IMR-90 (cell line): ENCODE data around the gene IL22RA2. TPM values are rescaled to one million over a fixed set of nuclear protein-coding genes. Genes with fewer than 3 reads are reported as not detected.

Experiments used
- ATAC-seq: fragments of 200-7000 bp; cut with Tn5 transposase; 2 replicates; pipeline ENCODE4 v1.9.1; 2020; ENCODE audit warnings: low read depth, mild to moderate bottlenecking, moderate library complexity
- BruUV-seq: library from RNA; stranded (reverse); fragments of 400-500 nt; replicated peaks from 2 replicates; lab custom pipeline; 2021; lab: Mats Ljungman, UMichigan
- CTCF ChIA-PET: fragments of 300-600 bp; formaldehyde crosslinking; extraction: SDS; loops from one replicate; lab custom pipeline; 2021; ENCODE audit warnings: antibody characterized with exemption; lab: Yijun Ruan, JAX
- POLR2A ChIA-PET: fragments of 300-600 bp; sonication (Branson Sonifier 250); formaldehyde crosslinking; loops from one replicate; lab custom pipeline; 2022; ENCODE audit warnings: antibody characterized with exemption; ENCODE audit not compliant: unreplicated experiment; lab: Charles Lee
- DNase-seq: peaks from one replicate; pipeline ENCODE4 v3.0.0; 2013
- H2AFZ ChIP-seq: replicated peaks from 2 replicates; pipeline ENCODE3; 2013; ENCODE audit warnings: low read length, mild to moderate bottlenecking; ENCODE audit not compliant: poor library complexity
- H2AK5ac ChIP-seq: 2 replicates; pipeline ENCODE4 v1.6.1; 2013; ENCODE audit warnings: low read depth, low read length, inconsistent platforms
- H2AK9ac ChIP-seq: replicated peaks from 2 replicates; pipeline ENCODE3; 2013; ENCODE audit warnings: mild to moderate bottlenecking, low read depth, low read length, moderate library complexity; ENCODE audit not compliant: poor library complexity
- H2BK120ac ChIP-seq: 2 replicates; pipeline ENCODE4 v1.6.1; 2013; ENCODE audit warnings: low read depth, low read length, inconsistent platforms
- H2BK15ac ChIP-seq: 3 replicates; pipeline ENCODE4 v1.6.1; 2013; ENCODE audit warnings: low read depth, low read length, inconsistent platforms
- H2BK20ac ChIP-seq: 2 replicates; pipeline ENCODE4 v1.6.1; 2013; ENCODE audit warnings: low read depth, mild to moderate bottlenecking, inconsistent platforms, low read length, moderate library complexity
- H2BK5ac ChIP-seq: 2 replicates; pipeline ENCODE4 v1.6.1; 2013; ENCODE audit warnings: mild to moderate bottlenecking, low read depth, low read length, inconsistent platforms; ENCODE audit not compliant: poor library complexity, severe bottlenecking
- H3K14ac ChIP-seq: replicated peaks from 2 replicates; pipeline ENCODE4 v1.6.1; 2013; ENCODE audit warnings: low read depth, low read length, inconsistent platforms
- H3K18ac ChIP-seq: 2 replicates; pipeline ENCODE4 v1.6.1; 2013; ENCODE audit warnings: low read depth, low read length, control low read depth
- H3K23ac ChIP-seq: 2 replicates; pipeline ENCODE4 v1.6.1; 2013; ENCODE audit warnings: low read depth, low read length, inconsistent platforms
- H3K27ac ChIP-seq: 2 replicates; pipeline ENCODE4 v1.5.1; 2013; ENCODE audit warnings: mild to moderate bottlenecking, control low read depth, low read length; ENCODE audit not compliant: insufficient read depth
- H3K27me3 ChIP-seq: 2 replicates; pipeline ENCODE4 v1.6.1; 2013; ENCODE audit warnings: low read length; ENCODE audit not compliant: control insufficient read depth, insufficient read depth
- H3K36me3 ChIP-seq: 2 replicates; pipeline ENCODE4 v1.6.1; 2013; ENCODE audit warnings: low read length, mixed read lengths; ENCODE audit not compliant: control insufficient read depth, insufficient read depth
- H3K4ac ChIP-seq: 2 replicates; pipeline ENCODE4 v1.6.1; 2013; ENCODE audit warnings: low read depth, low read length, inconsistent platforms
- H3K4me1 ChIP-seq: 2 replicates; pipeline ENCODE4 v1.6.1; 2013; ENCODE audit warnings: low read length, mixed read lengths; ENCODE audit not compliant: control insufficient read depth, insufficient read depth
- H3K4me2 ChIP-seq: 2 replicates; pipeline ENCODE4 v1.6.1; 2013; ENCODE audit warnings: low read depth, mild to moderate bottlenecking, control low read depth, low read length, moderate library complexity
- H3K4me3 ChIP-seq: 2 replicates; pipeline ENCODE4 v1.5.1; 2013; ENCODE audit warnings: low read depth, mild to moderate bottlenecking, control low read depth, low read length, moderate library complexity; ENCODE audit not compliant: insufficient read depth
- H3K56ac ChIP-seq: 2 replicates; pipeline ENCODE4 v1.6.1; 2013; ENCODE audit warnings: low read length, inconsistent platforms; ENCODE audit not compliant: insufficient read depth; ENCODE audit errors: extremely low read depth
- H3K79me1 ChIP-seq, 2 experiments: 2 replicates each; pipeline ENCODE4 v1.6.1; 2013; ENCODE audit warnings: low read length in 2 of 2, inconsistent platforms in 1 of 2, low read depth in 1 of 2
- H3K9ac ChIP-seq: 2 replicates; pipeline ENCODE4 v1.6.1; 2013; ENCODE audit warnings: low read depth, low read length, control low read depth
- H3K9me1 ChIP-seq: 2 replicates; pipeline ENCODE4 v1.6.1; 2013; ENCODE audit warnings: low read length, inconsistent platforms; ENCODE audit not compliant: insufficient read depth
- H3K9me3 ChIP-seq: 2 replicates; pipeline ENCODE4 v1.6.1; 2013; ENCODE audit warnings: low read length; ENCODE audit not compliant: control insufficient read depth, insufficient read depth
- H4K20me1 ChIP-seq: 2 replicates; pipeline ENCODE4 v1.6.1; 2013; ENCODE audit warnings: low read length, inconsistent platforms; ENCODE audit not compliant: insufficient read depth
- H4K5ac ChIP-seq: 2 replicates; pipeline ENCODE4 v1.6.1; 2013; ENCODE audit warnings: mild to moderate bottlenecking, low read depth, low read length, control low read depth
- H4K8ac ChIP-seq, 2 experiments: 2 replicates each; pipeline ENCODE4 v1.6.1; 2013; ENCODE audit warnings: low read depth in 2 of 2, low read length in 2 of 2, control low read depth in 1 of 2, inconsistent platforms in 1 of 2
- H4K91ac ChIP-seq: 2 replicates; pipeline ENCODE4 v1.6.1; 2013; ENCODE audit warnings: low read depth, low read length, inconsistent platforms; ENCODE audit not compliant: insufficient read depth
- BHLHE40 ChIP-seq: fragments of 150-350 bp; IDR thresholded peaks from 2 replicates; pipeline ENCODE4 v1.6.1; 2016; ENCODE audit warnings: mild to moderate bottlenecking, low read depth, low read length
- CHD1 ChIP-seq: IDR thresholded peaks from 2 replicates; pipeline ENCODE4 v1.6.1; 2012; ENCODE audit warnings: low read depth, low read length, improper control_type of control experiment
- CTCF ChIP-seq: conservative IDR thresholded peaks from 2 replicates; pipeline ENCODE4 v1.5.1; 2012; ENCODE audit warnings: mild to moderate bottlenecking, low read depth, low read length, improper control_type of control experiment
- FOS ChIP-seq: fragments of 150-350 bp; IDR thresholded peaks from 2 replicates; pipeline ENCODE4 v1.6.1; 2016; ENCODE audit warnings: low read depth, low read length
- MAFK ChIP-seq: IDR thresholded peaks from 2 replicates; pipeline ENCODE4 v1.6.1; 2012; ENCODE audit warnings: low read depth, low read length, improper control_type of control experiment
- MXI1 ChIP-seq: IDR thresholded peaks from 2 replicates; pipeline ENCODE4 v1.6.1; 2012; ENCODE audit warnings: low read depth, mild to moderate bottlenecking, low read length, moderate library complexity, borderline replicate concordance
- NFE2L2 ChIP-seq: fragments of 150-350 bp; IDR thresholded peaks from 2 replicates; pipeline ENCODE4 v1.6.1; 2016; ENCODE audit warnings: low read depth, mild to moderate bottlenecking, low read length
- POLR2A ChIP-seq: IDR thresholded peaks from 2 replicates; pipeline ENCODE4 v1.6.1; 2012; ENCODE audit warnings: mild to moderate bottlenecking, low read depth, low read length
- RAD21 ChIP-seq: IDR thresholded peaks from 2 replicates; pipeline ENCODE4 v1.6.1; 2012; ENCODE audit warnings: low read length, improper control_type of control experiment
- RCOR1 ChIP-seq: IDR thresholded peaks from 2 replicates; pipeline ENCODE4 v1.6.1; 2012; ENCODE audit warnings: mild to moderate bottlenecking, low read length, improper control_type of control experiment; ENCODE audit not compliant: insufficient replicate concordance
- RFX5 ChIP-seq: IDR thresholded peaks from 2 replicates; pipeline ENCODE4 v1.8.0; 2012; ENCODE audit warnings: low read depth, mild to moderate bottlenecking, low read length, moderate library complexity
- SMC3 ChIP-seq: fragments of 150-350 bp; IDR thresholded peaks from 2 replicates; pipeline ENCODE4 v1.6.1; 2016; ENCODE audit warnings: low read depth, mild to moderate bottlenecking, antibody characterized with exemption, low read length, moderate library complexity
- WGBS, 2 experiments: methylation state at CpG; one replicate each; pipeline versions ENCODE4 v1.1.5 to v1.1.7; 2013; ENCODE audit warnings: missing lambda C conversion rate in 2 of 2; ENCODE audit not compliant: insufficient read length in 1 of 2; ENCODE audit errors: extremely low coverage in 2 of 2; 5-methylcytosine and 5-hydroxymethylcytosine counted together
- dilution Hi-C: fragments of 300-500 bp; cut with HindIII; formaldehyde crosslinking; loops from one replicate; pipeline ENCODE4 v1.14.3; 2018; ENCODE audit warnings: low sequenced_read_pairs; ENCODE audit not compliant: unreplicated experiment
- in situ Hi-C: fragments of 300-500 bp; cut with MboI; formaldehyde crosslinking; loops from 3 replicates; pipeline ENCODE4 v1.14.3; 2019; ENCODE audit warnings: low sequenced_read_pairs, inconsistent platforms, mixed read lengths
- intact Hi-C: fragments of 100-400 bp; cut with micrococcal nuclease; formaldehyde crosslinking; loops from 2 replicates; pipeline ENCODE4 v1.10.0; 2022
- polyA plus RNA-seq, 3 experiments: library from polyadenylated mRNA; depleted of rRNA; stranded (reverse); fragments of >200 nt; gene quantifications; 2 replicates each; pipeline ENCODE4 v1.2.3, GENCODE V29; 2012; ENCODE audit warnings: low replicate concordance in 1 of 3
- total RNA-seq: library from RNA; depleted of rRNA; stranded (reverse); fragments of >200 nt; gene quantifications from 2 replicates; pipeline ENCODE4 v1.2.3, GENCODE V29; 2012
- TF ChIP-seq, protein P1 (sequence below): fragments of 150-350 bp; IDR thresholded peaks from 2 replicates; pipeline ENCODE4 v1.6.1; 2016; ENCODE audit warnings: low read depth, mild to moderate bottlenecking, low read length, moderate library complexity, borderline replicate concordance
- TF ChIP-seq, protein P2 (sequence below): fragments of 150-350 bp; IDR thresholded peaks from 2 replicates; pipeline ENCODE4 v1.6.1; 2017; ENCODE audit warnings: mild to moderate bottlenecking, antibody characterized with exemption, low read length, low read depth

The IL22RA2 gene
- total and polyA plus RNA-seq, 2 of the 4 experiments (the other 2 are of a cell fraction) = not detected

- in situ Hi-C loops = no loop called here
- POLR2A ChIA-PET = no interaction called here
- H2BK15ac ChIP-seq = no peak overlapping the region
Observed at GRCh38 chr6:137185290-137185689, 11.8 kb upstream of the IL22RA2 start.

More at GRCh38 chr6:137185290-137185689, 11.8 kb upstream of the IL22RA2 start:
- Histone ChIP-seq H3K4me3 (no peak overlapping the region), H3K56ac (no peak overlapping the region), H4K8ac (no peak overlapping the region), H2AK5ac (no peak overlapping the region), H3K79me1 (no peaks in the 10 kb centered on the region), H3K27ac (no peak overlapping the region), H3K4me2 (no peak overlapping the region), H3K9ac (no peak overlapping the region), H3K4me1 (no peaks in the 10 kb centered on the region), H4K5ac (no peak overlapping the region), H2BK20ac (no peak overlapping the region), H2AK9ac (no peak overlapping the region), H3K23ac (no peak overlapping the region), H3K4ac (no peak overlapping the region), H3K9me1 (no peaks in the 10 kb centered on the region), H3K27me3 (no peaks in the 10 kb centered on the region), H2AFZ (no peak overlapping the region), H4K91ac (no peak overlapping the region), H3K14ac (no peak overlapping the region), H3K18ac (no peak overlapping the region), H4K20me1 (no peaks in the 10 kb centered on the region), H3K9me3 (peaks cover 21% of the 10 kb centered on the region), H2BK120ac (no peak overlapping the region), H2BK5ac (no peak overlapping the region), H3K36me3 (no peaks in the 10 kb centered on the region)
- CTCF ChIA-PET = no interaction called here
- dilution Hi-C loops = no loop called here
- no peak for ATAC-seq
- intact Hi-C loops = no loop called here
- WGBS, 2 experiments = no CpG with 5 or more reads among the region's 3 CpGs
- TF ChIP-seq MAFK = no peak
- TF ChIP-seq MXI1 = no peak
- no peak for TF ChIP-seq CHD1
- TF ChIP-seq RAD21 = no peak
- TF ChIP-seq POLR2A = no peak
- TF ChIP-seq, protein P1, sequence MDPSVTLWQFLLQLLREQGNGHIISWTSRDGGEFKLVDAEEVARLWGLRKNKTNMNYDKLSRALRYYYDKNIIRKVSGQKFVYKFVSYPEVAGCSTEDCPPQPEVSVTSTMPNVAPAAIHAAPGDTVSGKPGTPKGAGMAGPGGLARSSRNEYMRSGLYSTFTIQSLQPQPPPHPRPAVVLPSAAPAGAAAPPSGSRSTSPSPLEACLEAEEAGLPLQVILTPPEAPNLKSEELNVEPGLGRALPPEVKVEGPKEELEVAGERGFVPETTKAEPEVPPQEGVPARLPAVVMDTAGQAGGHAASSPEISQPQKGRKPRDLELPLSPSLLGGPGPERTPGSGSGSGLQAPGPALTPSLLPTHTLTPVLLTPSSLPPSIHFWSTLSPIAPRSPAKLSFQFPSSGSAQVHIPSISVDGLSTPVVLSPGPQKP = no peak
- TF ChIP-seq BHLHE40 = no peak
- TF ChIP-seq, protein P2, sequence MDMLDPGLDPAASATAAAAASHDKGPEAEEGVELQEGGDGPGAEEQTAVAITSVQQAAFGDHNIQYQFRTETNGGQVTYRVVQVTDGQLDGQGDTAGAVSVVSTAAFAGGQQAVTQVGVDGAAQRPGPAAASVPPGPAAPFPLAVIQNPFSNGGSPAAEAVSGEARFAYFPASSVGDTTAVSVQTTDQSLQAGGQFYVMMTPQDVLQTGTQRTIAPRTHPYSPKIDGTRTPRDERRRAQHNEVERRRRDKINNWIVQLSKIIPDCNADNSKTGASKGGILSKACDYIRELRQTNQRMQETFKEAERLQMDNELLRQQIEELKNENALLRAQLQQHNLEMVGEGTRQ = no peak
- TF ChIP-seq RFX5 = no peak
- TF ChIP-seq NFE2L2 = no peak
- TF ChIP-seq SMC3 = no peak
- TF ChIP-seq RCOR1 = no peak
- TF ChIP-seq CTCF = no peak
- no peak for TF ChIP-seq FOS
- BruUV-seq = no TSS peak
- no peak for DNase-seq
